GM23338 (cell line): Measurements from ENCODE around the gene APC2. TPM values are rescaled to one million over a fixed set of nuclear protein-coding genes. Genes with fewer than 3 reads are reported as not detected.

ENCODE experiments used
- ATAC-seq: fragments of 200-7000 bp; cut with Tn5 transposase; 3 replicates; pipeline ENCODE4 v1.9.1; 2020
- DNase-seq: peaks from one replicate; pipeline ENCODE4 v3.0.0-alpha.2; 2015; ENCODE audit warnings: low spot score
- H2AFZ ChIP-seq: fragments of 200-600 bp; sonication (generic); 2 replicates; pipeline ENCODE4 v1.8.0; 2016; ENCODE audit warnings: antibody characterized with exemption, mild to moderate bottlenecking, moderate library complexity
- H3F3A ChIP-seq: fragments of 200-600 bp; sonication (generic); replicated peaks from 2 replicates; pipeline ENCODE4 v1.8.0; 2017; ENCODE audit warnings: antibody characterized with exemption, mixed run types, low read depth
- H3K27ac ChIP-seq: fragments of 200-600 bp; sonication (generic); 2 replicates; pipeline ENCODE4 v1.6.1; 2016; ENCODE audit warnings: low read depth
- H3K27me3 ChIP-seq: fragments of 200-600 bp; sonication (generic); 2 replicates; pipeline ENCODE4 v1.8.0; 2016; ENCODE audit warnings: mild to moderate bottlenecking, mixed run types, moderate library complexity; ENCODE audit not compliant: insufficient read depth
- H3K36me3 ChIP-seq: fragments of 200-600 bp; sonication (generic); 2 replicates; pipeline ENCODE4 v1.8.0; 2016; ENCODE audit warnings: mild to moderate bottlenecking; ENCODE audit not compliant: insufficient read depth
- H3K4me1 ChIP-seq: fragments of 200-600 bp; sonication (generic); 2 replicates; pipeline ENCODE4 v1.8.0; 2016; ENCODE audit warnings: mild to moderate bottlenecking, moderate library complexity; ENCODE audit not compliant: insufficient read depth
- H3K4me2 ChIP-seq: fragments of 200-600 bp; sonication (generic); 2 replicates; pipeline ENCODE4 v1.7.1; 2017; ENCODE audit warnings: mixed run types
- H3K4me3 ChIP-seq: fragments of 200-600 bp; sonication (generic); 2 replicates; pipeline ENCODE4 v1.6.1; 2016; ENCODE audit warnings: mixed run types
- H3K79me2 ChIP-seq: fragments of 200-600 bp; sonication (generic); replicated peaks from 2 replicates; pipeline ENCODE4 v1.8.0; 2017; ENCODE audit warnings: mild to moderate bottlenecking; ENCODE audit not compliant: insufficient read depth
- H3K9me2 ChIP-seq: fragments of 200-600 bp; sonication (generic); 2 replicates; pipeline ENCODE4 v1.8.0; 2017; ENCODE audit not compliant: insufficient read depth
- H4K20me1 ChIP-seq: fragments of 200-600 bp; sonication (generic); replicated peaks from 2 replicates; pipeline ENCODE4 v1.8.0; 2017; ENCODE audit warnings: mild to moderate bottlenecking; ENCODE audit not compliant: insufficient read depth
- H3K27ac Mint-ChIP-seq: 2 replicates; pipeline ENCODE4 v1.8.0; 2020; ENCODE audit warnings: inconsistent platforms, mild to moderate bottlenecking, moderate library complexity, mixed read lengths
- H3K27me3 Mint-ChIP-seq: 3 replicates; pipeline ENCODE4 v1.8.0; 2022; ENCODE audit warnings: low read depth, mild to moderate bottlenecking, moderate library complexity, mixed read lengths, inconsistent platforms; ENCODE audit not compliant: insufficient read depth, poor library complexity
- H3K36me3 Mint-ChIP-seq: 3 replicates; pipeline ENCODE4 v1.8.0; 2021; ENCODE audit warnings: low read depth, mild to moderate bottlenecking, inconsistent platforms, moderate library complexity, mixed read lengths
- H3K4me1 Mint-ChIP-seq: 3 replicates; pipeline ENCODE4 v1.8.0; 2020; ENCODE audit warnings: mild to moderate bottlenecking, inconsistent platforms, mixed read lengths
- H3K4me3 Mint-ChIP-seq: 3 replicates; pipeline ENCODE4 v1.8.0; 2021; ENCODE audit warnings: moderate library complexity, mild to moderate bottlenecking, inconsistent platforms, mixed read lengths
- H3K9me3 Mint-ChIP-seq: 3 replicates; pipeline ENCODE4 v1.8.0; 2020; ENCODE audit warnings: moderate library complexity, mild to moderate bottlenecking, inconsistent platforms, mixed read lengths
- EZH2phosphoT487 ChIP-seq: fragments of 200-600 bp; sonication (generic); IDR thresholded peaks from one replicate; pipeline ENCODE4 v1.8.1; 2018; ENCODE audit warnings: antibody characterized with exemption; ENCODE audit not compliant: unreplicated experiment
- JUNB ChIP-seq: IDR thresholded peaks from one replicate; pipeline ENCODE4 v1.6.1; 2016; ENCODE audit warnings: antibody characterized with exemption; ENCODE audit not compliant: unreplicated experiment
- NANOG ChIP-seq: IDR thresholded peaks from 2 replicates; pipeline ENCODE4 v1.6.1; 2016; ENCODE audit warnings: antibody characterized with exemption, borderline replicate concordance
- POLR2AphosphoS5 ChIP-seq: IDR thresholded peaks from 2 replicates; pipeline ENCODE4 v1.6.1; 2016; ENCODE audit warnings: antibody characterized with exemption, low read depth
- STAT1 ChIP-seq: IDR thresholded peaks from one replicate; pipeline ENCODE4 v1.6.1; 2016; ENCODE audit warnings: antibody characterized with exemption; ENCODE audit not compliant: unreplicated experiment
- ZNF114 ChIP-seq: fragments of 250-450 bp; sonication (Bioruptor Pico); IDR thresholded peaks from 2 replicates; pipeline ENCODE4 v1.5.0; 2020; ENCODE audit warnings: mild to moderate bottlenecking, moderate library complexity
- ZNF331 ChIP-seq: fragments of 250-450 bp; sonication (Bioruptor Pico); IDR thresholded peaks from 2 replicates; pipeline ENCODE4 v1.5.0; 2020; ENCODE audit warnings: low read depth, mild to moderate bottlenecking, moderate library complexity
- ZNF462 ChIP-seq: fragments of 250-450 bp; sonication (Bioruptor Pico); IDR thresholded peaks from 2 replicates; pipeline ENCODE4 v1.5.0; 2020; ENCODE audit warnings: mild to moderate bottlenecking, moderate library complexity
- polyA plus RNA-seq: library from polyadenylated mRNA; unstranded; fragments of >200 nt; fragmentation: Nextera tagmentation; extraction: Ambion mirVana; gene quantifications from 2 replicates; pipeline ENCODE4 v1.2.1, GENCODE V29; 2016
- total RNA-seq: library from RNA; depleted of rRNA; stranded (reverse); fragments of >200 nt; shearing (Covaris generic); gene quantifications from 2 replicates; pipeline ENCODE4 v1.2.3, GENCODE V29; 2014
- TF ChIP-seq, protein P1 (sequence below): IDR thresholded peaks from one replicate; pipeline ENCODE4 v1.6.1; 2018; ENCODE audit warnings: antibody characterized with exemption; ENCODE audit not compliant: unreplicated experiment
- TF ChIP-seq, protein P2 (sequence below): IDR thresholded peaks from 2 replicates; pipeline ENCODE4 v1.6.1; 2016; ENCODE audit warnings: antibody characterized with exemption

Gene APC2
- total and polyA plus RNA-seq, 2 experiments from 2014 or later: 1.4 to 18.3 TPM

DNA sequence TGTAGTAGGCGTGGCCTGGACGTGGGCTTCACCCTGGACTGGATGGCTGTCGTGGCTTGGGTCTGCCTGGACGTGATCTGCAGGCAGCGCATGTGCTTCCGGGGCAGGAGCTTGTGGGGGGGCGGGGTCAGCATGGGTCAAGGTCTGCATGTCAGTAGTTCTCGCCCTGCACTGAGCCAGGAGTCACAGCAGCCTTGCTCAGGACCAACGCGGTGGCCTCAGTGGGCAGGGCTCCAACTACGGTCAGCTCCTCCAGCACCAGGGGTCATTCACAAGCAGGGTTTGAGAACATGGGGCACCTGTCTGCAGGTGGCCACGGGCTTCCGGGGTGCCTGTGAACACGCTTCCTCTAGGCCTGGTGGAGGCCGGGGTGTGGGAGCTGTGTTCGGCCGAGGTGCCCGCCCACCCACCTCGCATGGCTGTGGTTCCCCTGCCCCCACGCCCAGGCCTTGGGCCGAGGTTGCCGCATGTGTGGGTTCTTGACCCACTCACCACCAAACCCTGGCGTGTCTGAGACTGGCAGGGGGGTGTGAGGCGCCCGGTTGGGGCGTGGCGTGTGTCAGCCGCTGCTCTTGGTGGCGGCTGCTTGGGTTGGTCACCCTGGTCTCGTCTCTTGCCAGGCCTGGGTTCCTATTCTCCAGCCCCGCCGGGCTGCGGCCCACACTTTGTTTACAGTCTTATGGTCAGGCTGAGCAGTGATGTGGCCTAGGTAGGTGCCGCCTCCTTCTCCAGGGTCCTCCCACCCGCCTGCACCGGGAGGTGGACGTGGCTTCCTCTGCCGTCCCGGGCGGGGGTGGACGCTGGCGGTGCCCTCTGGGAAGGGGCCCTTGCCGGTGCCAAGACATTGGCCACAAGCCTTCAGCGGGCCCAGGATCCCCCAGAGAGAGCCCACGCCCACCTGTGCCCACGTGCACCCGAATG, 16.5 kb upstream of the APC2 start:
- H2AFZ ChIP-seq: no peak overlapping the region
- no peaks in the 10 kb centered on the region for H3K9me2 ChIP-seq
- no peak overlapping the region for H3K27ac ChIP-seq
- H3F3A ChIP-seq: peaks cover 41% of the 10 kb centered on the region
- no peaks in the 10 kb centered on the region for H3K27me3 ChIP-seq
- no peak overlapping the region for H3K4me2 ChIP-seq
- Mint-ChIP-seq H3K27ac (no peak overlapping the region), H3K27me3 (peaks cover 23% of the 10 kb centered on the region), H3K36me3 (peaks cover 43% of the 10 kb centered on the region), H3K4me3 (no peak overlapping the region), H3K9me3 (no peaks in the 10 kb centered on the region; the same call in 2 of the 3 replicates), H3K4me1 (no peaks in the 10 kb centered on the region; the same call in 2 of the 3 replicates)
- H3K4me3 ChIP-seq: no peak overlapping the region
- peaks cover 15% of the 10 kb centered on the region for H3K36me3 ChIP-seq
- DNase-seq (no peak), ATAC-seq (no peak)
- no peak for TF ChIP-seq ZNF331 (CRISPR knock-in tag)
- peaks cover 12% of the 10 kb centered on the region for H3K79me2 ChIP-seq
- H4K20me1 ChIP-seq: peaks cover 12% of the 10 kb centered on the region
- no peaks in the 10 kb centered on the region for H3K4me1 ChIP-seq

GRCh38 chr19:1434040-1434366, 15.9 kb upstream of the APC2 start:
- Mint-ChIP-seq H3K27me3 (peaks cover 26% of the 10 kb centered on the region), H3K27ac (no peak overlapping the region), H3K9me3 (no peaks in the 10 kb centered on the region; the same call in 2 of the 3 replicates), H3K36me3 (peaks cover 46% of the 10 kb centered on the region), H3K4me1 (no peaks in the 10 kb centered on the region; the same call in 2 of the 3 replicates), H3K4me3 (no peak overlapping the region)
- no peaks in the 10 kb centered on the region for H3K9me2 ChIP-seq
- peaks cover 10% of the 10 kb centered on the region for H4K20me1 ChIP-seq
- peaks cover 12% of the 10 kb centered on the region; the same call in 1 of the 2 replicates for H3K36me3 ChIP-seq
- no peaks in the 10 kb centered on the region for H3K27me3 ChIP-seq
- H3K79me2 ChIP-seq: peaks cover 13% of the 10 kb centered on the region
- 0 out of 2 replicates have a peak overlapping the region, but pooled peaks have one; percentile 50 for H3K27ac ChIP-seq
- no peak overlapping the region for H3K4me3 ChIP-seq
- H3K4me2 ChIP-seq: no peak overlapping the region
- no peaks in the 10 kb centered on the region for H3K4me1 ChIP-seq
- DNase-seq: no peak
- no peak overlapping the region for H2AFZ ChIP-seq
- ATAC-seq: no peak
- H3F3A ChIP-seq: peaks cover 41% of the 10 kb centered on the region
- TF ChIP-seq ZNF331 (CRISPR knock-in tag) (no peak), JUNB (no peak), STAT1 (no peak), EZH2phosphoT487 (no peak), POLR2AphosphoS5 (no peak), NANOG (no peak), ZNF462 (CRISPR knock-in tag) (no peak), ZNF114 (CRISPR knock-in tag) (no peak)
- TF ChIP-seq, protein P1, sequence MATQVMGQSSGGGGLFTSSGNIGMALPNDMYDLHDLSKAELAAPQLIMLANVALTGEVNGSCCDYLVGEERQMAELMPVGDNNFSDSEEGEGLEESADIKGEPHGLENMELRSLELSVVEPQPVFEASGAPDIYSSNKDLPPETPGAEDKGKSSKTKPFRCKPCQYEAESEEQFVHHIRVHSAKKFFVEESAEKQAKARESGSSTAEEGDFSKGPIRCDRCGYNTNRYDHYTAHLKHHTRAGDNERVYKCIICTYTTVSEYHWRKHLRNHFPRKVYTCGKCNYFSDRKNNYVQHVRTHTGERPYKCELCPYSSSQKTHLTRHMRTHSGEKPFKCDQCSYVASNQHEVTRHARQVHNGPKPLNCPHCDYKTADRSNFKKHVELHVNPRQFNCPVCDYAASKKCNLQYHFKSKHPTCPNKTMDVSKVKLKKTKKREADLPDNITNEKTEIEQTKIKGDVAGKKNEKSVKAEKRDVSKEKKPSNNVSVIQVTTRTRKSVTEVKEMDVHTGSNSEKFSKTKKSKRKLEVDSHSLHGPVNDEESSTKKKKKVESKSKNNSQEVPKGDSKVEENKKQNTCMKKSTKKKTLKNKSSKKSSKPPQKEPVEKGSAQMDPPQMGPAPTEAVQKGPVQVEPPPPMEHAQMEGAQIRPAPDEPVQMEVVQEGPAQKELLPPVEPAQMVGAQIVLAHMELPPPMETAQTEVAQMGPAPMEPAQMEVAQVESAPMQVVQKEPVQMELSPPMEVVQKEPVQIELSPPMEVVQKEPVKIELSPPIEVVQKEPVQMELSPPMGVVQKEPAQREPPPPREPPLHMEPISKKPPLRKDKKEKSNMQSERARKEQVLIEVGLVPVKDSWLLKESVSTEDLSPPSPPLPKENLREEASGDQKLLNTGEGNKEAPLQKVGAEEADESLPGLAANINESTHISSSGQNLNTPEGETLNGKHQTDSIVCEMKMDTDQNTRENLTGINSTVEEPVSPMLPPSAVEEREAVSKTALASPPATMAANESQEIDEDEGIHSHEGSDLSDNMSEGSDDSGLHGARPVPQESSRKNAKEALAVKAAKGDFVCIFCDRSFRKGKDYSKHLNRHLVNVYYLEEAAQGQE: no peak
- TF ChIP-seq, protein P2, sequence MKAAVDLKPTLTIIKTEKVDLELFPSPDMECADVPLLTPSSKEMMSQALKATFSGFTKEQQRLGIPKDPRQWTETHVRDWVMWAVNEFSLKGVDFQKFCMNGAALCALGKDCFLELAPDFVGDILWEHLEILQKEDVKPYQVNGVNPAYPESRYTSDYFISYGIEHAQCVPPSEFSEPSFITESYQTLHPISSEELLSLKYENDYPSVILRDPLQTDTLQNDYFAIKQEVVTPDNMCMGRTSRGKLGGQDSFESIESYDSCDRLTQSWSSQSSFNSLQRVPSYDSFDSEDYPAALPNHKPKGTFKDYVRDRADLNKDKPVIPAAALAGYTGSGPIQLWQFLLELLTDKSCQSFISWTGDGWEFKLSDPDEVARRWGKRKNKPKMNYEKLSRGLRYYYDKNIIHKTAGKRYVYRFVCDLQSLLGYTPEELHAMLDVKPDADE: no peak
